HG02759 (cell line): Measurements from ENCODE around the gene DSCAML1.
"Not testable (repeated sequence)": the region's sequence is repeated elsewhere in the genome, so short reads cannot be mapped to it uniquely, and the experiment has no call there.

Experiments used
- ATAC-seq: cut with Tn5 transposase; IDR thresholded peaks from one replicate; pipeline ENCODE4 v1.9.1; 2021; ENCODE audit warnings: mild to moderate bottlenecking, moderate library complexity; ENCODE audit not compliant: unreplicated experiment

Gene DSCAML1

DNA sequence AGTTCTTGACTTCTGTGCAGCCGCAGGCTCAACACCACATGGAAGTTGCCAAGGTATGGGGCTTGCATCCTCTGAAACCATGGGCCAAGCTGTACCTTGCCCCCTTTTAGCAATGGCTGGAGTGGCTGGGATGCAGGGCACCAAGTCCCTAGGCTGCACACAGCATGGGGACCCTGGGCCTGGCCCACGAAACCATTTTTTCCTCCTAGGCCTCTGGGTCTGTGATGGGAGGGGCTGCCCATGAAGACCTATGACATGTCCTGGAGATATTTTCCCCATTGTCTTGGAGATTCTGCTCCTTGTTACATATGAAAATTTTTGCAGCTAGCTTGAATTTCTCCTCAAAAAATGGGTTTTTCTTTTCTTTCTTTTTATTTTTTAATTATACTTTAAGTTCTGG, 398.4 kb downstream of the DSCAML1 start:
- ATAC-seq: not testable (repeated sequence)

DNA sequence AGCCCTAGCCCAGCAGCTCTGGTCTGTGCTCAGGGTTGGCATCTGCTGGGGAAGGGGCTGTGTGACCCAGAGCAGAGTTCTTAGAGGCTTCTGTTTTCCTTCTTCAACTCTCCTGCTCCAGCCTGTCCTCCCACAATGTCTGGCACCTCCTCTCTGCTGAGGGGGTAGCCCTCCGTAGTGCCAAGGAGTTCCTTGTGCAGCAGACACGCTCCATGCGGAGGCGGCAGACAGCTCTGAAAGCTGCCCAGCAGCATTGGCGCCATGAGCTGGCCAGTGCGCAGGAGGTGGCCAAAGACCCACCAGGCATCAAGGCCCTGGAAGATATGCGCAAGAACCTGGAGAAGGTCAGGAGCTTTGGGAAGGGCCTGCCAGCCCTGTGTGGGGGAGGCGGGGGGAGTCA, 400.0 kb downstream of the DSCAML1 start:
- ATAC-seq: no peak

DNA sequence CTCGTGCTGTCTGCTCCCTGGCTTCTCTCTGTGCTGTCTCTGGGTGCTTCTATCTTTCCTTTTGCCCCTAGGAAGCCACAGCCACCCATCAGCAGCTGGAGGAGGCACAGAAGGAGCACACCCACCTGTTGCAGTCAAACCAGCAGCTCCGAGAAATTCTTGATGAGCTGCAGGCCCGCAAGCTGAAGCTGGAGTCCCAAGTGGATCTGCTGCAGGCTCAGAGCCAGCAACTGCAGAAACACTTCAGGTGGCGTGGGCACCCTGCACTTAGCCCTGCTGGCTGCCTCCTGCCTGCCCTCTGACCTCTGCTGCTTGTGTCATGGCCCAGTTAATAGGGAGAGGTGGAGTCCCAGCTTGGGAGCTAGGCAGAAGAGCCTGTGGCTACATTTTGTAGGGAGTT, 401.5 kb downstream of the DSCAML1 start:
- no peak for ATAC-seq

DNA sequence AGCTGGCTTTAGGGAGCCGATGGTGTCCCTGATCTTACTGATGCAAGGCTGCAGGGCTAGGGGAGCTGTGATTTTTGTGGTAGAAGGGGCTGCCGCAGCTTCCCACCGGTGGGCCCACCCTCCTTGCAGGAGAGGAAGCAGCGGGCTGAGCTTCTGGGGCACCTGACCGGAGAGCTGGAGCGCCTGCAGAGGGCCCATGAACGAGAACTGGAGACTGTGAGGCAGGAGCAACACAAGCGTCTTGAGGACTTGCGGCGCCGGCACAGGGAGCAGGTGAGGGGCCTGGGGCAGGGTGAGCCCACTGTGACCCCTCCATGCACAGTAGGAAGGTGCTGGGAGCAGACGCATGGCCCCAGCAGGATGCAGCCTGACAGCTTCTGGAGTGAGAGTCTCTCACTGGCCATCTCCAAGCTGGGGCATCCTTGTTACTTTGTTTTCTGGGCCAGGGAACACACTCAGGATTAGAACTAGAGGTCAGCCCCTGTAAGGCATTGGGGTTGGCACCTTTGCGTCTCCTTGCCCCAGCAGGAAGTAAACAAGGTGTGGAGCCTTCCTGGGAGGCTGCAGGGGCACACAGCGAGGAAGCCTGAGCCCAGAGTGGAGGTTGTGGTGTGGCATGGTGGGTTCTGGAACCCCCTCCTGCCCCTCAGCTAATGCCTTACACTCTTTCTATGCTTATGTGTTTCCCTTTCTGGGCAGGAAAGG, 402.6 kb downstream of the DSCAML1 start:
- no peak for ATAC-seq

DNA sequence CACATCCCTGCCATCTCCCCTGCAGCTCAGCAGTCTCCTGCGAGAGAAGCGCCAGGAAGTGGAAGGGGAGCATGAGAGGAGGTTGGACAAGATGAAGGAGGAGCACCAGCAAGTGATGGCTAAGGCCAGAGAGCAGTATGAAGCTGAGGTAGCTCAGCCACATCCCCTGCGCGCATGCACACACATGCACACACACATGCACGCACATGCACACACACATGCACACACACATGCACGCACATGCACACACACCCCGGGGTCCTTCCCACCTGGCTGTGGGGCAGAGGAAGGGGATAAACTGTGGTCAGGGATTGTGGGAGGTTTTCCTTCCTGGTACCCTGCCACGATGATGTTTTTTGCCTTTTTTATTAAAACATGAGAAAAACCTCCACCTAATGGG, 404.0 kb downstream of the DSCAML1 start:
- no peak for ATAC-seq

DNA sequence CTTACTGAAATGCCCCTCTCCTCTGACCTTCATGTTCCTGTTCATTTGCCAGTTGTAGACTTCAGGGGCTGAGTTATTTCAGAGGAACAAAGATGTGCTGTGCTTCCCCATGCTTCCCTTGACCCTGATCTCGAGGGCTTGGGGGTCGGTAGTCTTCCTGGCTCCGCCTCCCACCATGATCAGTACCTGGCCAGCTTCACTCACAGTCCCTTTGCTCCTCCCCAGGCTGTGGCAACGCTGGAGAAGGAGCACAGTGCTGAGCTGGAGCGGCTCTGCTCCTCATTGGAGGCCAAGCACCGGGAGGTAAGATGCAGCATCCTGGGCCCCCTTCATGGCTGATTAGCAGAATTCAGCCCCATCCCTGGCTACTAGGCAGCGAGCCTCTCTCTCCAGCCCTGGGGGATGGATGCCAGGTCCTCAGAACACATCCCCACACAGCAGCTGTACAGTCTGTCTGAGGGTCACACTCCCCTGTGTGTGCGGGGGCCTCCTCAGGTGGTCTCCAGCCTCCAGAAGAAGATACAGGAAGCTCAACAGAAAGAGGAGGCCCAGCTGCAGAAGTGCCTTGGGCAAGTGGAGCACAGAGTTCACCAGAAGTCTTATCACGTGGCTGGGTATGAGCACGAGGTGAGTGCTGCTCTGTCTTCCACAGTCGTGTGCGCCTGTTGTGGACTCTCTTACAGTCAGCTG, 404.9 kb downstream of the DSCAML1 start:
- ATAC-seq: no peak

DNA sequence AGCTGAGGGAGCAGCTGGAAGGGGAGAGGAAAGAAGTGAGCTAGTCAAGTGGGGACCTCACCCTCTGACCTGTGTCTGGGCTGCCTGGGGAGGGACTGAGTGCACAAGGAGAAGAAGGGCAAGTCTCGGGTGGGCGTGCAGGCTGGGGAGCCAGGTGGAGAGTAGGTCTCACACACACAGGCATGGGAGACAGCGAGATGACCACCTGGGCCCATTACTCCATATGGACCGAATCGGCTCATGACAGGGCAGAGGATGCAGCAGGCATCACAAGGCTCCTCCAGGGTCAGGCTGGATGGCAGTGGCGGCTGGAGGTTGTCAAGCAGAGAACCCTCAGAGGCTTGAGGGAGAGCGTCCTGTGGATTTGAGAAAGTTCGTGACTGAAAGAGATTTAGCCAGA, 405.8 kb downstream of the DSCAML1 start:
- ATAC-seq: no peak

DNA sequence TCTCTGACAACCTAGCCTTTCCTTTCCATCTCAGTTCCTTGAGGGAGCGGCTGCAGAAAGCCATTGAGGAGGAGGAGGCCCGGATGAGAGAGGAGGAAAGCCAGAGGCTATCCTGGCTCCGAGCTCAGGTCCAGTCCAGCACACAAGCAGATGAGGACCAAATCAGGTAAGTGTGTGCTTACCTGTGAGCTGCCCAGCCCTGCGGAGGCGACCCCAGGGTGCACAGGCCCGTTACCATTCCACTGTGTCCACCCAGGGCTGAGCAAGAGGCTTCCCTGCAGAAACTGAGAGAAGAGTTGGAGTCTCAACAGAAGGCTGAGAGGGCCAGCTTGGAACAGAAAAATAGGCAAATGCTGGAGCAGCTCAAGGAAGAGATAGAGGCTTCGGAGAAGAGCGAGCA, 406.3 kb downstream of the DSCAML1 start:
- ATAC-seq: no peak

DNA sequence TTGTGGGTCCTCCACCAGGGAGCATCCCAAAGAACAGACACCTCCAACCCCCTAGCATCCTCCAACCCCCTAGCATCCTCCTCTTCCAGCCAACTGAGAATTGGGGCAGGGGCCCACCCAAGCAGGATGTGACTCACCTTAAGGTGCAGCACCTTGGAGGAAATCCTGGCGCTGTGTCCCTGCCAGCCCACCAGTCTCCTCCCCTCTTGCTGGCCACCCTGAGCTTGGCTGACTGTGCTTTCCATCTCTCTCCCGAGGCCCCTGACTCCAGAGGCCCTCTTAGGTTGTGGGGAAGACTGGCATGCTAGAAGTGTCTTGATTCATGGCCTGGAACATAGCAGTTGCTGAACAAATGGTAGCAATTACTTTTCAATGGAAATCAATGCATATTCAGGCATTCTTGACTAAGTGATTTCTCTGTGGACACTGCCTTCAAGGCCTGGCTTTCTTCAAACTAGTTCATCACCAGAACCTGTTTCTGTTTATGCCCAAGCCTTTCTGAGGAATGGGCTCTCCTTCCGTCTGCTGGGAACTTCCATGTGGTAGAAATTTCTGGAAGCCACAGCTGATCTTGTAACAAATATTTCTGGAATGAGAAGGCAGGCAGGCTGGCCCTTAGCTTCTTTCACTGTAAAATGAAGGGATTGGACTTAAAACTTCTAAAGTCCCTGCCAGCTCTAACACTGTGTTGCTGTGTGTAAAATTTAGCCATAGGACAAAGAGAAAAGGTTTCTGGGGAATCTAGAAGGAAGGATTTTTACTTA, 408.8 kb downstream of the DSCAML1 start:
- ATAC-seq: no peak

DNA sequence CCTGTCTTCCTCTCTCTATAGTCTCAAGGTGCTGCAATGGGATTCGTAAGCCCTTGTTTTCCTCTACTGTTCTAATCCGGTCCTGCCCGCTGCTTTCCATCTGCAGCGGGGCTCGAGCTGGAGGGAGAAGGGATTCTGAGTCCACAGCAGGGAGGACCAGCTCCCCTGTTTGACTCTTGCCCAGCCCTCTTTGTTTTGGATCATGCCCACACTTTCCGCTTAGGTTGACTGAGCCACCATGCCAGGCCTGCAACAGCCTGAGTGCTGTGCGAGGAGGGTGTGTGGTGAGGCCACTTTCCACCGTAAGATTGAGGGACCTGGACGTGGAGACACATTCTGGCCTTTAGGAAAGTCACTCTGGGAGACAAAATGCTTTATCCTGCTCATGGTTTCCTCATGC, 411.1 kb downstream of the DSCAML1 start:
- ATAC-seq: no peak

DNA sequence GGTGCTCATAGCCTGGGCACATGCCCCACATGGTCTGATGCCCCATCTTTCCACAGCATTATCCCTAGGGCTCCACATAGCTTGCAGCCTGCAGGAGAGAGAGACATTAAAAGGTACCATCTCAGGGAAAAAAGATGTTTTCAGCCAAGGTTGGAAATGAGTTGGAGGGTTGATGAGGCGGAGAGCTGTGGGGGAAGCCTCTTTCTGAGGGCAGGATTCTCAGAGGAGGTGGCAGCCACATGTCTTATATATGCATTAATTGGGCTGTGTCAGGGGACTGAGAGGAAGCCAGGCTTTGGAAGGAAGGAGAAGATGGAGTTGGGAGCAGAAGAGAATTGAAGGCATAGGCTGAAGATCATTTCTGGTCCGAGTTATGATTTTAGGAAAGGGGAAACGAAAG, 411.5 kb downstream of the DSCAML1 start:
- no peak for ATAC-seq

DNA sequence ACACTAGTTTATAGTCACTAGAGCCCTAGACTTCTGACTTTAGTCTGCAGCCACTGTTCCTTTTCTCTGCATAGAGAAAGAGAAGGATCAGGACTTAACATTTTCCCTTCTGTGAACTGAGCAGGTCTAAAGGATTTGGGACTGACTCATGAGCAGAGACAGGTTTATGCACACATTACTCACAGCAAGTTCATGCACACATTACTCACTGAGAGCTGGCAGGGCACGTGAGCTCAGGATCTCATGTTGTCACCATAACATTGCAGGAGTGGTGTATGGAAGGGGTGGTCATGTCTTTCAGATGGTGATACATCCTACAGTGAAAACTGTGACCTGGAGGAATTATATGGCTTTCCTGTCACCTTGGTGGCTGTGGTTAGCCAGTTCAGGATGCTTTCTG, 413.0 kb downstream of the DSCAML1 start:
- ATAC-seq: no peak

DNA sequence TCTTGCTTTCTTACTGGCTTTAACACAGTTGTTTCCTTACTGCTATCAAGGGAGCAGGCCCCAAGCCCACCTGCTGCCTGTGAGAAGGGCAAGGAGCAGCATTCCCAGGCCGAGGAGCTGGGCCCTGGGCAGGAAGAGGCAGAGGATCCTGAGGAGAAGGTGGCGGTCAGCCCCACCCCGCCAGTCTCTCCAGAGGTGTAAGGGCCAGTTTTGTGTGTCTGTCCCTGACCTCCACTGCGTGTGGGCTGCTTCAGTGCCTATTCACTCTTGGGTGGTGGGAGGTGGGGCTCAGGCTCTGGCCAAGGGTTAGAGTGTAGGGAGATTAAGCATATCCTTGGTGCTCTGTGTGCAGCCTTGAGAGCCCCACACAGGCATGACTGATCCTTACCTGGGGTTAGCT, 414.3 kb downstream of the DSCAML1 start:
- no peak for ATAC-seq

DNA sequence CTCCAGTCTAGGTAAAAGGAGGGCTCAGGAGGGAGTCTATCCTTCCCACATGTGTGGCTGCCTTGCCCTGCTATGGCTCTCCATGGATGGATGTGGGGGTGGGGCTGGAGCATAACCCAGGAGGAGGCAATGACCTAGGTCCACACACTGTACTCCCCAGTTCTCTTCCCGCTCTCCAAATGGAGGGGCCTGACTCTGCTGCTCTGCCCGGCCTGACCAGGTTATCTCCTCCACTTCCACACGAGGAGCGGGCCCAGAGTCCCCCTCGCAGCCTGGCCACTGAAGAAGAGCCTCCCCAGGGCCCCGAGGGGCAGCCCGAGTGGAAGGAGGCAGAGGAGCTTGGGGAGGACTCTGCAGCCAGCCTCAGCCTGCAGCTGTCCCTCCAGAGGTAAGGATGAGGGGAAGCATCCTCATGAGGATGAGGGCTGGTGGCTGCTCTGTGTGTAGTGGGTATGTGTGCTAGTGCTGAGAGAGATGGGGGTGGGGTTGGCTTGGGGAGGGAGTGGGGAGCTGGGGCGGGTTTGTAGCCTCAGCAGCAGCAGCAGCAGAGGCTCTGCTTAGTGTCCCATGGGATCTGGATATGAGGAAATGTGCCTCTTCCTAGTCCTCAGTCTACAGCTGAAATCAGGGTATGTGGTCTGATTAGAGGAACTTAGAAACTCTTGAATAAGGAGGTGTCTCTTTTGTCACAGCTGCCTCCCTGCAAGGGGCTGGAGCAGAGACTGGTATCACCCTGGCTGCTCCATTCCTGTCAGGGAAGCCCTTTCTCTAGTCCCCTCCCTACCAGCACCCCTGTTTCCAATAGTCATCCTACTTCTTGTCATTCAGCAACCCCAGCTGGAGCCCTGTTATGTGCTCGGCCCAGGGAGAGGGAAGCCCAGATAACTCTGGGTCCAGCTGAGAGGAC, 415.3 kb downstream of the DSCAML1 start:
- ATAC-seq: no peak

DNA sequence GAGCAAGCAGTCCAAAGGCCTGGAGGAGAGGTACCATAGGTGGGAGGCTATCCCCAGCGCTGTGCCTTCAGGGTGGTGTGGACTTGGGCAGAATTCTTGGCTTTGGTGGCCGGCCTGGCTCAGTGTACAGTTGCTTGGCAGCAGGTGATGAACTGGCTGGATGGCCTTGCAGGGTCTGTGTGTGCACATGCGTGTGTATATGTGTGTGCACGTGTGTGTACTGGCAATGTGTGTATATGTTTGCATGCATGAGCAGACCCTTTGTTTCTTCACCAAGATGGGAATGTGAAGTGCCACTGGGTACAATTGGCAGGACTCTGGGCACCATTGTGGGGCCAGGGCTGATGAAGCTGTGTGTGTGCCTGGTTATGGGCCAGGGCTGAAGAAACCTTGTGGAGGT, 416.3 kb downstream of the DSCAML1 start:
- no peak for ATAC-seq

DNA sequence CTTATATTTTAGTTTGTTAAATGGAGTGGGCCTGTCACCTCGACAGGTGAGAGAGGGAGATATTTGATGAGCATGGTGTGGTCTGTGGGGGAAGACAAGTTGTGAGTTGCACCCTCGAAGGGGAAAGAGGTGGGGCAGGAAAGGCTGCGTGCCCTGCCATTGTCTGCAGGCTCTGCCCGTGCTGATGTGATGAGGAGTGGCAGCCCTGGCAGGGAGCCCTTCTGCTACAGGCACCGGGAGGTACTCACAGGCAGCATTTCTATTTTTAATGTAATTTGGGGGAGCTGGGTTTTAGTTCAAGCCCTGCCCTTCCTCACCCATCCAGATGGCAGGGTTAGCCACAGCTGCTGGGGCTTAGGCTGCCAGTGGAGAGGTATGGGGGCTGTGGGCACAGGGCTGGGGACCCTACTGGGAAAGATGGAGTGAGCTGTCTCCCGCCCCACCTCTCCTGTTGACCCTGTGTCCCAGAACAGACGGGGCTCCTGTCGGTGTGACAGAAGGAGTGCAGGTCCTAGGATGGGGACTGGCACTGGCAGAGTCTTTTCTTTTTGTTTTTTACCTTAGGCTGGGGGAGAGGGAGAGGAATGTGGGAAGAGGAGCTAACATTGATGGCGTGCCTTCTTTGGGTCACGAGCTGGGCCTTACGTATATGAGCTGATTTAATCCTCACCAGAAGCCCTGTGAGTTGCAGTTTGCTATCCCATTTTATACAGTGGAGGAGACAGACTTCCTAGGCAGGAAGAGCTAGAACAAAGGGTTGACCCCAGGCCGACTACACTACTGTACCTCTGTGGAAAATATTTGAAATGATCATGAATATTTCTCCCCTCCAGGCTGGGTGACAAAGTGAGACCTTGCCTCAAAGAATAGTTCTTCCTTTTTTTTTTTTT, 417.8 kb downstream of the DSCAML1 start:
- ATAC-seq: no peak
